WTC11 (cell line): ENCODE data around the gene KCNAB3. TPM values are rescaled to one million over a fixed set of nuclear protein-coding genes. Genes with fewer than 3 reads are reported as not detected.

Experiments used
- ATAC-seq: fragments of 200-7000 bp; cut with Tn5 transposase; 2 replicates; pipeline ENCODE4 v1.10.0; 2021; ENCODE audit warnings: mild to moderate bottlenecking, moderate library complexity
- CTCF ChIA-PET: fragments of 300-600 bp; sonication (Branson Sonifier 250); formaldehyde crosslinking; loops from one replicate; lab custom pipeline; 2021; ENCODE audit warnings: antibody characterized with exemption; lab: Charles Lee
- POLR2A ChIA-PET: fragments of 350-600 bp; sonication (Branson Sonifier 250); formaldehyde crosslinking; loops from one replicate; lab custom pipeline; 2021; ENCODE audit warnings: antibody characterized with exemption; lab: Charles Lee
- DNase-seq: peaks from one replicate; pipeline ENCODE4 v3.0.0; 2021; ENCODE audit warnings: low spot score
- H3K27ac Mint-ChIP-seq: 2 replicates; pipeline ENCODE4 v1.8.0; 2021; ENCODE audit warnings: mixed read lengths
- H3K27me3 Mint-ChIP-seq: 2 replicates; pipeline ENCODE4 v1.8.0; 2021; ENCODE audit warnings: low read depth, mild to moderate bottlenecking, moderate library complexity, mixed read lengths
- H3K36me3 Mint-ChIP-seq: 2 replicates; pipeline ENCODE4 v1.8.0; 2021; ENCODE audit warnings: mixed read lengths
- H3K4me1 Mint-ChIP-seq: 2 replicates; pipeline ENCODE4 v1.8.0; 2022; ENCODE audit warnings: mixed read lengths
- H3K4me3 Mint-ChIP-seq: 2 replicates; pipeline ENCODE4 v1.8.0; 2021; ENCODE audit warnings: mild to moderate bottlenecking, moderate library complexity, mixed read lengths
- H3K9me3 Mint-ChIP-seq: 2 replicates; pipeline ENCODE4 v1.8.0; 2021; ENCODE audit warnings: mixed read lengths
- ELF4 ChIP-seq: sonication (generic); formaldehyde crosslinking; IDR thresholded peaks from 2 replicates; pipeline ENCODE4 v1.8.1; 2022; ENCODE audit warnings: low read depth, mild to moderate bottlenecking, moderate library complexity, missing genetic modification reagents
- NR1H2 ChIP-seq: sonication (generic); formaldehyde crosslinking; IDR thresholded peaks from 2 replicates; pipeline ENCODE4 v1.9.0; 2021; ENCODE audit warnings: mild to moderate bottlenecking, moderate library complexity, missing genetic modification reagents
- NR3C1 ChIP-seq: sonication (generic); formaldehyde crosslinking; conservative IDR thresholded peaks from 2 replicates; pipeline ENCODE4 v1.8.1; 2023; ENCODE audit warnings: low read depth, mild to moderate bottlenecking, missing genetic modification reagents
- SMAD4 ChIP-seq: sonication (generic); formaldehyde crosslinking; IDR thresholded peaks from 2 replicates; pipeline ENCODE4 v1.8.0; 2022; ENCODE audit warnings: mild to moderate bottlenecking, missing genetic modification reagents
- TCF7 ChIP-seq: sonication (generic); formaldehyde crosslinking; IDR thresholded peaks from 2 replicates; pipeline ENCODE4 v1.8.0; 2022; ENCODE audit warnings: mild to moderate bottlenecking, low read depth, missing genetic modification reagents, moderate library complexity
- TEAD4 ChIP-seq: sonication (generic); formaldehyde crosslinking; IDR thresholded peaks from 2 replicates; pipeline ENCODE4 v1.8.0; 2022; ENCODE audit warnings: mild to moderate bottlenecking, missing genetic modification reagents
- ZNF232 ChIP-seq: sonication (generic); formaldehyde crosslinking; IDR thresholded peaks from 2 replicates; pipeline ENCODE4 v1.8.0; 2022; ENCODE audit warnings: mild to moderate bottlenecking, missing genetic modification reagents
- total RNA-seq: library from RNA; stranded (reverse); gene quantifications from 3 replicates; pipeline ENCODE4 v1.2.3, GENCODE V29; 2021
- TF ChIP-seq, protein P1 (sequence below): sonication (generic); formaldehyde crosslinking; IDR thresholded peaks from 2 replicates; pipeline ENCODE4 v1.8.1; 2022; ENCODE audit warnings: mild to moderate bottlenecking, moderate library complexity, missing genetic modification reagents
- TF ChIP-seq, protein P2 (sequence below): sonication (generic); formaldehyde crosslinking; IDR thresholded peaks from 2 replicates; pipeline ENCODE4 v1.8.1; 2023; ENCODE audit warnings: mild to moderate bottlenecking, missing genetic modification reagents
- TF ChIP-seq, protein P3 (sequence below): sonication (generic); formaldehyde crosslinking; IDR thresholded peaks from 2 replicates; pipeline ENCODE4 v1.8.0; 2022; ENCODE audit warnings: missing genetic modification reagents
- TF ChIP-seq, protein P4 (sequence below): sonication (generic); formaldehyde crosslinking; IDR thresholded peaks from 2 replicates; pipeline ENCODE4 v1.8.1; 2022; ENCODE audit warnings: low read depth, mild to moderate bottlenecking, moderate library complexity, missing genetic modification reagents, borderline replicate concordance
- TF ChIP-seq, protein P5 (sequence below): sonication (generic); formaldehyde crosslinking; IDR thresholded peaks from 2 replicates; pipeline ENCODE4 v1.8.1; 2023; ENCODE audit warnings: mild to moderate bottlenecking, missing genetic modification reagents, borderline replicate concordance

KCNAB3 gene
- total RNA-seq, 1 experiment from 2014 or later, result 3.2 TPM

DNA sequence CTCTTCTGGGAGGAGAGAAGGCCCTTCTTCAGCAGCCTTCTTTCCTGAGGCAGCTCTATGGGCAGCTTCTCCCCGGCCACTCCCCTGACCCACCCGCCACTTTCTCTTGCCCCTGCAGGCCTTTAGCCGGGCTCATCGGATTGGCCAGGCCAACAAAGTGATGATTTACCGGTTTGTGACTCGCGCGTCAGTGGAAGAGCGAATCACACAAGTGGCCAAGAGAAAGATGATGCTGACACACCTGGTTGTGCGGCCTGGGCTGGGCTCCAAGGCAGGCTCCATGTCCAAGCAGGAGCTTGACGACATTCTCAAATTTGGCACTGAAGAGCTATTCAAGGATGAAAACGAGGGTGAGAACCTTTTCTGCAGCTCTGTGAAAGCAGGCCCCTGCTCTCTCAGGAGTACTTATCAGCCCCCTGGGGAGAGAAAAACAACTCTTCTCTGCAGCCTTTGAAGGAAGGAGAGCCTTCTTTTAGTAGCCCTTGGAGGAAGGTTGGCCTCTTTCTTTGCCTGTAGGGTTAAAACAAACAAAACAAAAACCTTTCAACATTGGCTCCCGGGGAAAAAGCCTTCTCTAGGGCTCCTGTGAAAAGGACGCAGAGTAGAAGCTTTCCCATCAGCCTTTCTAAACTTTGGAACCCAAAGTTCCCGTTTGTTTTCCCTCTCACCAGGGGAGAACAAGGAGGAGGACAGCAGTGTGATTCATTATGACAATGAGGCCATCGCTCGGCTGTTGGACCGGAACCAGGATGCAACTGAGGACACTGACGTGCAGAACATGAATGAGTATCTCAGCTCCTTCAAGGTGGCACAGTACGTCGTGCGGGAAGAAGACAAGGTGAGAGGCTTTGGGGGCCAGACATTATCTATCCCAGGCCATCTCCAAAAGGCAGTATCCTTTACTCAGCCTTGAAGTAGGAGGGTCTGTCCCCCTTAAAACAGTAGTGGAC is 26.2 kb downstream of the KCNAB3 start:
- no peaks in the 10 kb centered on the region for H3K9me3 Mint-ChIP-seq
- H3K27ac Mint-ChIP-seq, result no peak overlapping the region
- no peak for DNase-seq
- H3K36me3 Mint-ChIP-seq, result peaks cover 17% of the 10 kb centered on the region; the same call in 1 of the 2 replicates
- CTCF ChIA-PET, result interaction anchor here (0.8 to 1.2 kb wide), 4 partner anchors 9 to 157 kb away, joined by 3 to 6 read pairs (median 4); partner anchors contain the start of gene NAA38
- ATAC-seq, result no peak
- H3K4me1 Mint-ChIP-seq, result 0 out of 2 replicates have a peak, but pooled peaks cover 3% of the 10 kb centered on the region
- POLR2A ChIA-PET, result no interaction called here
- H3K4me3 Mint-ChIP-seq, result no peak overlapping the region
- H3K27me3 Mint-ChIP-seq, result no peaks in the 10 kb centered on the region
- TF ChIP-seq SMAD4 (CRISPR knock-in tag) (no peak), NR1H2 (CRISPR knock-in tag) (no peak), TCF7 (no peak), NR3C1 (CRISPR knock-in tag) (no peak), TEAD4 (CRISPR knock-in tag) (no peak), ELF4 (no peak), ZNF232 (no peak)
- TF ChIP-seq, protein P1, sequence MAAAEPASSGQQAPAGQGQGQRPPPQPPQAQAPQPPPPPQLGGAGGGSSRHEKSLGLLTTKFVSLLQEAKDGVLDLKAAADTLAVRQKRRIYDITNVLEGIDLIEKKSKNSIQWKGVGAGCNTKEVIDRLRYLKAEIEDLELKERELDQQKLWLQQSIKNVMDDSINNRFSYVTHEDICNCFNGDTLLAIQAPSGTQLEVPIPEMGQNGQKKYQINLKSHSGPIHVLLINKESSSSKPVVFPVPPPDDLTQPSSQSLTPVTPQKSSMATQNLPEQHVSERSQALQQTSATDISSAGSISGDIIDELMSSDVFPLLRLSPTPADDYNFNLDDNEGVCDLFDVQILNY (CRISPR knock-in tag), result no peak
- TF ChIP-seq, protein P2, sequence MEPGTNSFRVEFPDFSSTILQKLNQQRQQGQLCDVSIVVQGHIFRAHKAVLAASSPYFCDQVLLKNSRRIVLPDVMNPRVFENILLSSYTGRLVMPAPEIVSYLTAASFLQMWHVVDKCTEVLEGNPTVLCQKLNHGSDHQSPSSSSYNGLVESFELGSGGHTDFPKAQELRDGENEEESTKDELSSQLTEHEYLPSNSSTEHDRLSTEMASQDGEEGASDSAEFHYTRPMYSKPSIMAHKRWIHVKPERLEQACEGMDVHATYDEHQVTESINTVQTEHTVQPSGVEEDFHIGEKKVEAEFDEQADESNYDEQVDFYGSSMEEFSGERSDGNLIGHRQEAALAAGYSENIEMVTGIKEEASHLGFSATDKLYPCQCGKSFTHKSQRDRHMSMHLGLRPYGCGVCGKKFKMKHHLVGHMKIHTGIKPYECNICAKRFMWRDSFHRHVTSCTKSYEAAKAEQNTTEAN (CRISPR knock-in tag), result no peak
- TF ChIP-seq, protein P3, sequence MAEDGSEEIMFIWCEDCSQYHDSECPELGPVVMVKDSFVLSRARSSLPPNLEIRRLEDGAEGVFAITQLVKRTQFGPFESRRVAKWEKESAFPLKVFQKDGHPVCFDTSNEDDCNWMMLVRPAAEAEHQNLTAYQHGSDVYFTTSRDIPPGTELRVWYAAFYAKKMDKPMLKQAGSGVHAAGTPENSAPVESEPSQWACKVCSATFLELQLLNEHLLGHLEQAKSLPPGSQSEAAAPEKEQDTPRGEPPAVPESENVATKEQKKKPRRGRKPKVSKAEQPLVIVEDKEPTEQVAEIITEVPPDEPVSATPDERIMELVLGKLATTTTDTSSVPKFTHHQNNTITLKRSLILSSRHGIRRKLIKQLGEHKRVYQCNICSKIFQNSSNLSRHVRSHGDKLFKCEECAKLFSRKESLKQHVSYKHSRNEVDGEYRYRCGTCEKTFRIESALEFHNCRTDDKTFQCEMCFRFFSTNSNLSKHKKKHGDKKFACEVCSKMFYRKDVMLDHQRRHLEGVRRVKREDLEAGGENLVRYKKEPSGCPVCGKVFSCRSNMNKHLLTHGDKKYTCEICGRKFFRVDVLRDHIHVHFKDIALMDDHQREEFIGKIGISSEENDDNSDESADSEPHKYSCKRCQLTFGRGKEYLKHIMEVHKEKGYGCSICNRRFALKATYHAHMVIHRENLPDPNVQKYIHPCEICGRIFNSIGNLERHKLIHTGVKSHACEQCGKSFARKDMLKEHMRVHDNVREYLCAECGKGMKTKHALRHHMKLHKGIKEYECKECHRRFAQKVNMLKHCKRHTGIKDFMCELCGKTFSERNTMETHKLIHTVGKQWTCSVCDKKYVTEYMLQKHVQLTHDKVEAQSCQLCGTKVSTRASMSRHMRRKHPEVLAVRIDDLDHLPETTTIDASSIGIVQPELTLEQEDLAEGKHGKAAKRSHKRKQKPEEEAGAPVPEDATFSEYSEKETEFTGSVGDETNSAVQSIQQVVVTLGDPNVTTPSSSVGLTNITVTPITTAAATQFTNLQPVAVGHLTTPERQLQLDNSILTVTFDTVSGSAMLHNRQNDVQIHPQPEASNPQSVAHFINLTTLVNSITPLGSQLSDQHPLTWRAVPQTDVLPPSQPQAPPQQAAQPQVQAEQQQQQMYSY (CRISPR knock-in tag), result no peak
- TF ChIP-seq, protein P4, sequence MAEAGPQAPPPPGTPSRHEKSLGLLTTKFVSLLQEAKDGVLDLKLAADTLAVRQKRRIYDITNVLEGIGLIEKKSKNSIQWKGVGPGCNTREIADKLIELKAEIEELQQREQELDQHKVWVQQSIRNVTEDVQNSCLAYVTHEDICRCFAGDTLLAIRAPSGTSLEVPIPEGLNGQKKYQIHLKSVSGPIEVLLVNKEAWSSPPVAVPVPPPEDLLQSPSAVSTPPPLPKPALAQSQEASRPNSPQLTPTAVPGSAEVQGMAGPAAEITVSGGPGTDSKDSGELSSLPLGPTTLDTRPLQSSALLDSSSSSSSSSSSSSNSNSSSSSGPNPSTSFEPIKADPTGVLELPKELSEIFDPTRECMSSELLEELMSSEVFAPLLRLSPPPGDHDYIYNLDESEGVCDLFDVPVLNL (CRISPR knock-in tag), result no peak
- TF ChIP-seq, protein P5, sequence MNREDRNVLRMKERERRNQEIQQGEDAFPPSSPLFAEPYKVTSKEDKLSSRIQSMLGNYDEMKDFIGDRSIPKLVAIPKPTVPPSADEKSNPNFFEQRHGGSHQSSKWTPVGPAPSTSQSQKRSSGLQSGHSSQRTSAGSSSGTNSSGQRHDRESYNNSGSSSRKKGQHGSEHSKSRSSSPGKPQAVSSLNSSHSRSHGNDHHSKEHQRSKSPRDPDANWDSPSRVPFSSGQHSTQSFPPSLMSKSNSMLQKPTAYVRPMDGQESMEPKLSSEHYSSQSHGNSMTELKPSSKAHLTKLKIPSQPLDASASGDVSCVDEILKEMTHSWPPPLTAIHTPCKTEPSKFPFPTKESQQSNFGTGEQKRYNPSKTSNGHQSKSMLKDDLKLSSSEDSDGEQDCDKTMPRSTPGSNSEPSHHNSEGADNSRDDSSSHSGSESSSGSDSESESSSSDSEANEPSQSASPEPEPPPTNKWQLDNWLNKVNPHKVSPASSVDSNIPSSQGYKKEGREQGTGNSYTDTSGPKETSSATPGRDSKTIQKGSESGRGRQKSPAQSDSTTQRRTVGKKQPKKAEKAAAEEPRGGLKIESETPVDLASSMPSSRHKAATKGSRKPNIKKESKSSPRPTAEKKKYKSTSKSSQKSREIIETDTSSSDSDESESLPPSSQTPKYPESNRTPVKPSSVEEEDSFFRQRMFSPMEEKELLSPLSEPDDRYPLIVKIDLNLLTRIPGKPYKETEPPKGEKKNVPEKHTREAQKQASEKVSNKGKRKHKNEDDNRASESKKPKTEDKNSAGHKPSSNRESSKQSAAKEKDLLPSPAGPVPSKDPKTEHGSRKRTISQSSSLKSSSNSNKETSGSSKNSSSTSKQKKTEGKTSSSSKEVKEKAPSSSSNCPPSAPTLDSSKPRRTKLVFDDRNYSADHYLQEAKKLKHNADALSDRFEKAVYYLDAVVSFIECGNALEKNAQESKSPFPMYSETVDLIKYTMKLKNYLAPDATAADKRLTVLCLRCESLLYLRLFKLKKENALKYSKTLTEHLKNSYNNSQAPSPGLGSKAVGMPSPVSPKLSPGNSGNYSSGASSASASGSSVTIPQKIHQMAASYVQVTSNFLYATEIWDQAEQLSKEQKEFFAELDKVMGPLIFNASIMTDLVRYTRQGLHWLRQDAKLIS (CRISPR knock-in tag), result no peak
- TF ChIP-seq, all 79 proteins: peak for 0
